ENCODE measurements around the gene LSM14A. TPM values are rescaled to one million over a fixed set of nuclear protein-coding genes. Genes with fewer than 3 reads are reported as not detected.

The LSM14A gene
- 75.6 and 94.3 TPM in 2 replicates for total RNA-seq

DNA sequence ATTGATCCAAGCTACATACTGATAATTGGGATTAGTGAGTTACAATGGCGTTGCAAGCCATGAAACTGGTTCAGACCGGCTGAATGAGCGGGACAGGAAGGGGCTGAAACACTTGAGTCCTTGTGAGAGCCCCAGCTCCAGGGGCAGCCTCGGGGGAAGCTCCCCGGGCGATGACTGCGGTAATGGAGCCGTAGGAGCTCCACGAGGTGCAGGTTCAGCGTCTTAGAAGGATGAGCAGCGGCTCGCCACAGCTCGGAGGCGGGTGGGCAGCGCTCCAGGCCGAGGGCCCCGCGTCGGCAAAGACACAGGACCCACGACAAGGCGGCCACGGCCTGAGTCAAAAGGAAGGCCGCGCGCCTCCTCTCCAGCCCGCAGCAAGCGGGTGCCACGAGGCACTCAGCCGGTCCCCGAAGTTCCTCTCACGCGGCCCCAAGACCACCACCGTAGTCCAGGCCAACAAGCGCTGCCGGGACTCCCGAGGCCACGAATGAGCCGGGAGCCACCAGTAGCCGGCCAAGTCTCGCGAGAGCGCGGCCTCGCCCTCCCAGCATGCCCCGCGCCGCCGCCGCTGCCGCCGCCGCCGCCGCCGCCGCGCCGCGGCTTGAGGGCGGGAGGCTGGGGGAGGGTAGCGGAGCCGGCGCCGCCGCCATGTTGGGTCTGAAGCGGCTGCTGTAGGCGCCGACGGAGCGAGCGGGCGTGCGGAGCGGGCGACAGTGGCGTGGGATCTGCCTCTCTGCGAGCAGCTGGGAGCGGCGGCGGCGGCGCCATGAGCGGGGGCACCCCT, at the start of gene LSM14A:
TSS of gene LSM14A (plus strand) at position 628 of the 784 bp plus-strand sequence. CDS start at position 767, 139 bp downstream.

DNA sequence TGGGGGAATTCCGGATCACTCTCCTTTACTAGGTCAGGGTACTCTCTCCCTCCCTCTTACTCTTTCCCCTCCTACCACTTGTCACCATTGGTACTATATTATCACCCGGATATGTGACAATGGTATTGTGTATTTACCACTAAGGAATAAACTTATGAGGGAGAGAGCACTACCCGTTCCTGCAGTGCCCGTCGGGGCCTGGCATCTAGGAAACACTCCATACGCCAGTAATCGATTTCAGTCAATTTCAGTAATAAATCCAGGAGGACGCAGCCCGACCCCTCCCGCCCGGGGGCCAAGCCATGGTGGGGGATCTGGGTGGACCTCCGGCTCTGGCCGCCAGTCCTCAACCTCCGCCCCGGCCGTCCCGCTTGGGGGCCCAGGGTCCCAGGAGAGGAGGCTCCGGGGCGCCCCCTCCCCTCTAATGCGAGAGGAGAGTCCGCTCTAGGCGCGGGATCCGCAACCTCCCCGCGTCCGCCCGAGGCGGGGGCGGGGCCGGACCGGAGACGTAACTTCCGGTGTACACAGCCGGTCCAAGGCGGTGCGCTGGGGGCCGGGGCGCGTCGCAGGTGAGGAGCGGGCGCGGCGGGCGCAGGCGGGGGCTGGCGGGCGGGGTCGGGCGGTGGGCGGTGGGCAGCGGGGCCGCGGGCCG, 81.9 kb downstream of the LSM14A start, which contains the start of gene GARRE1:
TSS of gene GARRE1 (plus strand) at position 509 of the 652 bp plus-strand sequence. CDS start 45,920 bp downstream, outside the sequence.

Other genes with a start within 250 kb of the LSM14A start
- 11.6 and 15.9 TPM in 2 replicates for gene GARRE1, start 82.0 kb downstream of the LSM14A start, total RNA-seq
- gene GPI, start 192.7 kb downstream of the LSM14A start, total RNA-seq, result 112 and 129 TPM in 2 replicates
- gene PDCD2L, start 231.9 kb downstream of the LSM14A start, total RNA-seq, result 5.7 and 6.8 TPM in 2 replicates